Endothelial cell of umbilical vein (primary cell): Measurements from ENCODE around the gene VAMP2.

Experiments
- EZH2 ChIP-seq: IDR thresholded peaks from 2 replicates; pipeline ENCODE4 v1.6.1; 2012; ENCODE audit warnings: borderline replicate concordance, low read depth, mild to moderate bottlenecking, moderate library complexity, low read length, inconsistent platforms; ENCODE audit not compliant: severe bottlenecking
- FOS ChIP-seq: IDR thresholded peaks from 2 replicates; pipeline ENCODE4 v1.6.1; 2011; ENCODE audit warnings: mild to moderate bottlenecking, low read length, moderate library complexity, borderline replicate concordance; ENCODE audit not compliant: insufficient read depth
- GATA2 ChIP-seq: IDR thresholded peaks from 2 replicates; pipeline ENCODE4 v1.7.0; 2011; ENCODE audit warnings: low read depth, mild to moderate bottlenecking, moderate library complexity, mixed read lengths, low read length; ENCODE audit not compliant: insufficient read length, insufficient read depth
- MAX ChIP-seq: IDR thresholded peaks from 2 replicates; pipeline ENCODE4 v1.6.1; 2011; ENCODE audit not compliant: insufficient read depth, insufficient read length
- MYC ChIP-seq: IDR thresholded peaks from one replicate; pipeline ENCODE4 v1.6.1; 2011; ENCODE audit warnings: mild to moderate bottlenecking, low read depth, low read length
- POLR2A ChIP-seq: IDR thresholded peaks from 2 replicates; pipeline ENCODE4 v1.6.1; 2012; ENCODE audit warnings: low read depth, mild to moderate bottlenecking, control low read depth, low read length
- POLR2AphosphoS5 ChIP-seq: IDR thresholded peaks from 2 replicates; pipeline ENCODE4 v1.6.1; 2012; ENCODE audit warnings: low read depth, mild to moderate bottlenecking, control low read depth, low read length, moderate library complexity; ENCODE audit not compliant: insufficient read depth
- TF ChIP-seq, protein P1 (sequence below), 2 donors: IDR thresholded peaks; 1 replicate in 1 of 2; 2 replicates in 1 of 2; pipeline ENCODE4 v1.5.1; 2011; ENCODE audit warnings: low read length in 2 of 2, mild to moderate bottlenecking in 2 of 2, moderate library complexity in 2 of 2, control low read depth in 1 of 2, inconsistent platforms in 1 of 2, low read depth in 1 of 2; ENCODE audit not compliant: insufficient read depth in 1 of 2; ENCODE audit errors: extremely low read depth in 1 of 2

DNA sequence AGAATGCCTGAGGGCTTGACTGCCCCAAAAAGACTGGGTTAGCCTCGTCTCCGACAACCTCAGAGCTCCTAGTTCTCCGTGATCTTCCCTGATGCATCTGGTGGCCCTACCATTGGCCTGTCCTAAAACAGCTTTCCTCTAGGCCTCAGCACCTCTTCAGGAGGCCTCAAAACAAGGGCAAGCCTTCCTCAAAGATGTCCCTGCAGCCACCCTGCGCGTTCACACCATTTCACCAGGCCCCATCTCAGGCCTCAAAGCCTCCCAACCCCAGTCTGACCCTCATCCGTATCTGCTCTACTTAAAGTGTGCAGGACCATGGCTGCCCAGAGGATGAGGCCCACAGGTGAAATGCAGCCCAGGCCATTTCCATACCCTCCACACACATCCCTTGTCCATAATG is 51.8 kb downstream of the VAMP2 start:
- TF ChIP-seq POLR2AphosphoS5 (no peak), EZH2 (no peak), POLR2A (no peak), MYC (no peak), MAX (no peak), FOS (no peak), GATA2 (no peak)
- TF ChIP-seq, protein P1, sequence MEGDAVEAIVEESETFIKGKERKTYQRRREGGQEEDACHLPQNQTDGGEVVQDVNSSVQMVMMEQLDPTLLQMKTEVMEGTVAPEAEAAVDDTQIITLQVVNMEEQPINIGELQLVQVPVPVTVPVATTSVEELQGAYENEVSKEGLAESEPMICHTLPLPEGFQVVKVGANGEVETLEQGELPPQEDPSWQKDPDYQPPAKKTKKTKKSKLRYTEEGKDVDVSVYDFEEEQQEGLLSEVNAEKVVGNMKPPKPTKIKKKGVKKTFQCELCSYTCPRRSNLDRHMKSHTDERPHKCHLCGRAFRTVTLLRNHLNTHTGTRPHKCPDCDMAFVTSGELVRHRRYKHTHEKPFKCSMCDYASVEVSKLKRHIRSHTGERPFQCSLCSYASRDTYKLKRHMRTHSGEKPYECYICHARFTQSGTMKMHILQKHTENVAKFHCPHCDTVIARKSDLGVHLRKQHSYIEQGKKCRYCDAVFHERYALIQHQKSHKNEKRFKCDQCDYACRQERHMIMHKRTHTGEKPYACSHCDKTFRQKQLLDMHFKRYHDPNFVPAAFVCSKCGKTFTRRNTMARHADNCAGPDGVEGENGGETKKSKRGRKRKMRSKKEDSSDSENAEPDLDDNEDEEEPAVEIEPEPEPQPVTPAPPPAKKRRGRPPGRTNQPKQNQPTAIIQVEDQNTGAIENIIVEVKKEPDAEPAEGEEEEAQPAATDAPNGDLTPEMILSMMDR (IDR thresholded peaks at IDR 0.05; ENCODE audit: extremely low read depth in 1 of 2, insufficient read depth in 1 of 2, low read depth in 1 of 2, low read length in 2 of 2), result no peak
